Activated naive CD4-positive, alpha-beta T cell (primary cell): ENCODE data around the gene BATF2.

ENCODE experiments used
- DNase-seq, 4 experiments: peaks; one replicate each; lab custom pipeline; 2025; lab: John Stamatoyannopoulos, UW

The BATF2 gene

DNA sequence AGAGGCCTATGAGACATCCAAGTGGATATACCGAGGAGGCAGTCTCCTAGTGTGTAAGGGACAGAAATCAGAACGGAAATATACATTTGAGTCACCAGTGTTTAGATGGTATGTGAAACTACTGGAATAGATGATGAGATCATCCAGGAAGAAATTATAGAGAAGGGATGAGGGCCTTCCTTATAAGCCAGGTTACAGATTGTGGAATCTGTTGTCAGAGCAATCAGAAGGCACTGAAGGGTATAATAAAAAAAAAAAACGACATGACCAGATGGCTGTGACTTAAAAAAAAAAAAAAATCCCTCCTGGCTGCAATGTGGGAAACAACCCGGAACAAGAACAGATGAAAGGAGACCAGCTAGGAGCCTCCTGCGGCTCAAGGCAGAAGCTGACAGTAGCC is 27.6 kb downstream of the BATF2 start:
- no peak for DNase-seq

DNA sequence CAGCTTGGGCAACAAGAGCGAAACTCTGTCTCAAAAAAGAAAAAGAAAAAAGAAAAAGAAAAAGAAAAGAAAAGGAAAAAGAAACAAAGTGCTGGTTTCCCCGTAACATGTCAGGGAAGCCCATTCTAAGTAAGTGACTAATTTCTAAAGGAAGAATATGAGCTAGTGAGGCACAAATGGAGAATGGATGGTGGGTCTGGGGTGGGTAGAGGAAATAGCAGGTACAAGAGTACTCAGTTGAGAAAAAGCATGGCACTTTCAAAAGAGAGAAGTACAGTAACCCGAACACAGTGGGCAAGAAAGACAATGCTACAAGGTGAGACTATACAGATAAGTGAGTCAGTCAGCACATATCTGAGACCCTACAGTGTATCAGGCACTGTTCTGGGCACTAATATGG is 29.4 kb downstream of the BATF2 start:
- no peak for DNase-seq

DNA sequence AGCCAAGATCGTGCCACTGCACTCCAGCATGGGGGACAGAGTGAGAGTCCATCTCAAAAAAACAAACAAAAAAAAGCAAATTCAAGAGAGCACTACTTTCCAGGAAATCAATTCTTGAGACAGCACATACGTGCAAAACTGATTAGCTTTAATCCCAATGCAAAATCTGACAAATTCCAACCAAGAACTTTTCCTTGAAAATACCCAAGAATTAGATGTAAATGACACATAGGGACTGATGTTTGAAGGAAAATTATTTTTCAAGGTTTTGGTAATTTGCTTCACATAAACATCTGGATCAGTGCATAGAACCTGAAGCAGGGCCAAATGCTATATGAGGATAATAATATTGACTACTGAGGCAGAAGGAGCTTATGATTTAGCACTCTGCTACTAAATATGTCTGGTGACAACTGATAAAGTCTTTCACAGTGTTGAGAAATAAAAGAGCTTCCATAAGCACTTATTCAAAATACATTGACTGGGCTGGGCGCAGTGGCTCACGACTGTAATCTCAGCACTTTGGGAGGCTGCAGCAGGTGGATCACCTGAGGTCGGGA is 33.6 kb downstream of the BATF2 start:
- no peak for DNase-seq

DNA sequence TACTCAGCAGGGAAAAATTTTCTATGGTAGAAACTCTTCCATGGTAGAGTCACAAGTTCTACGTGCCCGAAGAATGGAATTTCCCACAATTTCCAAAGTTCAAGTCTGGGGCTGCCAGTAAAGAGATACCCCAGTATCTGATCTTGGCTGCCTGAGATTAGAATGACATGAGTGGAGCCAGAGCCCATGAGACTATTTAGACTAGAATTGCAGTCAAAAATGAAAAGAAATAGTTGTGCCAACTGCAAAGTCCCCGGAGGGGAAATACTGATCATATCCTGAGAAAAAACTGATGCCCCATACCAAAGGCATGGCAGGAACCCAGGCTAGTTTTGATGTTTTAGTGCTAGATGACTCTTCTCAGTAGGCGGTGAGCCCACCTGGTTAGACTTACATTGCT is 36.1 kb downstream of the BATF2 start:
- no peak for DNase-seq

DNA sequence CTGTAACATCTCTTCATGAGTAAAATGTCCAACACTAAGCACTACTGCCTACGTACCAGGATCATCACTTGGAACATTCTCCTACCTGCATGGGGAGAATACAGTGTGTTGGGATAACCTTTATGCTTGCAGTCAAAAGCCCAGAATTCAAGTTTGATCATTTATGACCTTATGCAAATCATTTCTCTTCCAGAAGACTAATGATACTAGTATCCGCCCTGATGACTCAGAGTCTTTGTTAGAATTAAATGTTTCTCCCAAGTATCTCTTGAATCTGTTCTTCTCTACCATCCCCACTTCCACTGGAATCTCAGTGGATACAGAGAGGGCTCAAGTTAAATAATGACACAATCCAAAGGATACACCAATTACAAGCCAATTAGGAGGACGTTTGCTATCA is 37.3 kb downstream of the BATF2 start:
- no peak for DNase-seq

DNA sequence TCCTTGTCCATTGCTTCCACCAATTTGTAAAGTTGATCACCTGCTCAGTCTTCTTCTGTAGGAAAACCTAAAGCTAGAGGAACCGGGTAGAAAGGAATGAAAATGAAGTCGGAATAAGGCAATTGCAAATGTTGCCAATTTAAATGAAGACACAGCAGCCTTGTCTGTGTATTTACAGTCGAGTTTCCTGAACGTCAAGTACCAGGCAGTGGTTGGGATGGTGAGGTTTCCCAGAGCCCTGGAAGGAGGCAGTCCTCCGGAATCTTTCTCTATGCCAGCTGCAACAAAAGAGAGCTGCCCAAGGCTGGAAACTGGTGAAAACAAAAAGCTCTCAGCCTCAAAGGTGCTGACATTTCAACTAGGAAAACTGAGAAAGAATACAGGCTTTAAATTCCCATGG is 42.6 kb downstream of the BATF2 start:
- DNase-seq: no peak

DNA sequence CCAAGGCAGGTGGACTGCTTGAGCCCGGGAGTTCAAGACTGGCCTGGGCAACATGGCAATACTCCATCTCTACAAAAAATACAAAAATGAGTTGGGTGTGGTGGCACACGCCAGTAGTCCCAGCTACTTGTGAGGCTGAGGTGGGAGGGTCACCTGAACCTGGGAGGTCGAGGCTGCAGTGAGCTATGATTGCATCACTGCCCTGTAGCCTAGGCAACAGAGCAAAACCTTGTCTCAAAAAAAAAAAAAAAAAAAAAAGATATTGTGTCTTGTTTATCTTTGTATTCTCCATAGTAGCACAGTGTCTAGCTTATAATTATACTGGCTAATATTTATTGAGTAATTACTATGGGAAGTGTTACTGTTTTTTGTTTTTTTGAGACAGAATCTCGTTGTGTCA is 45.2 kb downstream of the BATF2 start:
- DNase-seq: no peak

DNA sequence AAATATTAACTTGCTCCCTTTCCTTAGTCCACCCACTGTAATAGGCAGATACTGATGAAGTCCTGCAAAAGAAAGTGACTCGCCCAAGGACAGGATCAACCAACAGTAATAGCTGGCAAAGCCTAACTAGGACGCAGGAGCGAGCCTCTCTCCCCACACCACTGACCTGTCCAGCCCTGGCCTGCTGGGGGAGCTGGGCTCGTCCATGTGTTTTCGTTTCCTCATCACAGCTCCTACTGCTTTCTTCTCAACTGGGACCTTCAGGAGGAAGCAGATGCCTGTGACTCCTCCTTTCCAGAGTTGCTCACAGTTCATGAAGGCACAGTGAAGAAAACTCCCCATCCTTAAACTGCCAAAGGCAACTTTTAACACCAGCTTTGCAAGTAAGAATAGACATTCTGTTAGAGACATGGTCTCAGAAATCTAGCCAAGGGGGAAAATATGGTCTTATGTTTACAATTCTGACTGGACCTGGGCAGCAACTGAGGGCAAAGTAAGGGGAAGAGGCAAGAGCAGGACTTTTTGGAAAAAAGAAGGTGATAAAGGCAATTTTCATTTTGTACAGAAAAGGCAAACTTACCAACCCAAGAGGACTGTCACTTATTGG is 49.5 kb downstream of the BATF2 start:
- no peak for DNase-seq
